ENCODE results near the gene FXYD2. TPM values are rescaled to one million over a fixed set of nuclear protein-coding genes. Genes with fewer than 3 reads are reported as not detected.

Gene FXYD2
- total and polyA plus RNA-seq, 2 of the 13 experiments (the other 11 are each of a cell fraction or from before 2014, with no cell fraction given), result 45.9 to 106 TPM

- TF ChIP-seq GTF2F1 (IDR thresholded peaks at IDR 0.05; ENCODE audit: low read length) (no peak), SIN3B (IDR thresholded peaks at IDR 0.05; ENCODE audit: low read length) (no peak), CBFB (CRISPR knock-in tag; IDR thresholded peaks at IDR 0.05) (no peak), ZBTB42 (CRISPR knock-in tag; IDR thresholded peaks at IDR 0.05) (no peak)
- TF ChIP-seq, protein P1, sequence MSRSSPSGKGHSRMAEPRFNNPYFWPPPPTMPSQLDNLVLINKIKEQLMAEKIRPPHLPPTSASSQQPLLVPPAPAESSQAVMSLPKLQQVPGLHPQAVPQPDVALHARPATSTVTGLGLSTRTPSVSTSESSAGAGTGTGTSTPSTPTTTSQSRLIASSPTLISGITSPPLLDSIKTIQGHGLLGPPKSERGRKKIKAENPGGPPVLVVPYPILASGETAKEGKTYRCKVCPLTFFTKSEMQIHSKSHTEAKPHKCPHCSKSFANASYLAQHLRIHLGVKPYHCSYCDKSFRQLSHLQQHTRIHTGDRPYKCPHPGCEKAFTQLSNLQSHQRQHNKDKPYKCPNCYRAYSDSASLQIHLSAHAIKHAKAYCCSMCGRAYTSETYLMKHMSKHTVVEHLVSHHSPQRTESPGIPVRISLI (CRISPR knock-in tag; IDR thresholded peaks at IDR 0.05; ENCODE audit: borderline replicate concordance), result no peak
These were observed 28.1 kb downstream of the FXYD2 start (continued) for GRCh38 chr11:117796456-117796871.

- Histone ChIP-seq H3K4me3 (replicated peaks in 1 of 3; ENCODE audit: insufficient read depth in 1 of 3, low read depth in 2 of 3, low read length in 3 of 3) (no peak overlapping the region), H3K9me3 (ENCODE audit: low read length) (no peaks in the 10 kb centered on the region), H3K27ac (ENCODE audit: extremely low read length, insufficient read depth, low read length) (no peak overlapping the region), H4K20me1 (ENCODE audit: insufficient read depth, low read length) (no peaks in the 10 kb centered on the region), H2AFZ (ENCODE audit: low read length) (no peak overlapping the region), H3K4me2 (ENCODE audit: low read depth, low read length) (no peak overlapping the region), H3K4me1 (ENCODE audit: insufficient read depth, low read length) (peaks cover 16% of the 10 kb centered on the region), H3K36me3 (replicated peaks in 1 of 2; ENCODE audit: control insufficient read depth in 1 of 2, insufficient read depth in 2 of 2, low read length in 2 of 2) (no peaks in the 10 kb centered on the region), H3K79me2 (ENCODE audit: insufficient read depth, low read length) (no peaks in the 10 kb centered on the region), H3K27me3 (ENCODE audit: control insufficient read depth in 1 of 2, insufficient read depth in 2 of 2, low read length in 2 of 2) (peaks cover 5 to 32% of the 10 kb centered on the region in 2 experiments; a peak in 4 of 5 replicates), H3K9ac (ENCODE audit: insufficient read depth, low read depth, low read length) (no peak overlapping the region)
- no peak for ATAC-seq
- TF ChIP-seq, protein P2, sequence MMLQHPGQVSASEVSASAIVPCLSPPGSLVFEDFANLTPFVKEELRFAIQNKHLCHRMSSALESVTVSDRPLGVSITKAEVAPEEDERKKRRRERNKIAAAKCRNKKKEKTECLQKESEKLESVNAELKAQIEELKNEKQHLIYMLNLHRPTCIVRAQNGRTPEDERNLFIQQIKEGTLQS (CRISPR knock-in tag; IDR thresholded peaks at IDR 0.05), result no peak
- TF ChIP-seq U2AF2 (IDR thresholded peaks at IDR 0.05; ENCODE audit: low read depth, low read length) (no peak), ZFP36L2 (CRISPR knock-in tag; IDR thresholded peaks at IDR 0.05) (no peak), ZNF343 (CRISPR knock-in tag; IDR thresholded peaks at IDR 0.05) (no peak), ZFP90 (CRISPR knock-in tag; IDR thresholded peaks at IDR 0.05; ENCODE audit: borderline replicate concordance) (no peak), PAF1 (CRISPR knock-in tag; IDR thresholded peaks at IDR 0.05) (no peak), FOSL1 (CRISPR knock-in tag; IDR thresholded peaks at IDR 0.05; ENCODE audit: borderline replicate concordance) (no peak), KDM5A (IDR thresholded peaks at IDR 0.05; ENCODE audit: borderline replicate concordance, low read length) (no peak), NONO (IDR thresholded peaks at IDR 0.05) (no peak), NONO (CRISPR knock-in tag; conservative IDR thresholded peaks at IDR 0.05) (no peak), PLRG1 (conservative IDR thresholded peaks at IDR 0.05) (no peak), ZMAT3 (CRISPR knock-in tag; conservative IDR thresholded peaks at IDR 0.05) (no peak), ZNF777 (CRISPR knock-in tag; IDR thresholded peaks at IDR 0.05) (no peak), FOSL2 (CRISPR knock-in tag; IDR thresholded peaks at IDR 0.05) (no peak)
- TF ChIP-seq, protein P3, sequence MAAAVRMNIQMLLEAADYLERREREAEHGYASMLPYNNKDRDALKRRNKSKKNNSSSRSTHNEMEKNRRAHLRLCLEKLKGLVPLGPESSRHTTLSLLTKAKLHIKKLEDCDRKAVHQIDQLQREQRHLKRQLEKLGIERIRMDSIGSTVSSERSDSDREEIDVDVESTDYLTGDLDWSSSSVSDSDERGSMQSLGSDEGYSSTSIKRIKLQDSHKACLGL (CRISPR knock-in tag; IDR thresholded peaks at IDR 0.05), result no peak
- BruUV-seq (replicated peaks), result no TSS peak
- POLR2A ChIA-PET, result no interaction called here
- in situ Hi-C loops (cut with HindIII; ENCODE audit: extremely low pct_ligation_motif_present, low pct_unique_long_range_greater_than_20kb) (no loop called here), intact Hi-C loops (cut with micrococcal nuclease; ENCODE audit: unreplicated experiment) (no loop called here)
- FAIRE-seq, result no peak
- DNase-seq (ENCODE audit: low spot score), result no peak
- CTCF ChIA-PET (ENCODE audit: low intra/inter-chr PET ratio, low total read pairs), result no interaction called here
- WGBS (ENCODE audit: low lambda C conversion rate), result 61% methylated on average over 35 of the region's 53 CpGs
These were observed 28.7 kb downstream of the FXYD2 start for GRCh38 chr11:117795638-117796455.

All from HepG2 (cell line).